GM12874 (cell line): ENCODE data around the gene UBR2.

Source experiments
- TF ChIP-seq, protein P1 (sequence below): IDR thresholded peaks from 2 replicates; pipeline ENCODE4 v1.5.1; 2011; ENCODE audit warnings: low read depth, mild to moderate bottlenecking, control low read depth, low read length, moderate library complexity; ENCODE audit not compliant: insufficient read depth

The UBR2 gene

DNA sequence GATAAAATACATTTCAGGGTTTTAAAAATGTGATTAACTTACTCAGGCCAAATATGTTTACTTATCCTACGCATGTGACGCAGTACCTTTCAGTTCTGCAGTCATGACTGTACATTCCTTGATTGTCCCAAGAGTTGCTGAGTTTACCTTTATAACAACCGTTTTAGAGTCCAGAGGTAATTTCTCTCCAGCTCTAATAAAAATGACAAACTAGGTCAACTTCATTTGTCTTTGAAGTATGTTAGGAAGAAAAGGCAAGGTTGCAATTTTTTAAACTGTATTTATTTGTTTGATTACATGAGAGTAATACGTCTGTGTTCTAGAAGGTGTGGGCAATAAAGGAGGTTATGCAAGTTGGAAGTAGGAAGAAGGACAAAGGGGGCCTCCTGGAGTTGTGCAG, 38.6 kb upstream of the UBR2 start:
- TF ChIP-seq, protein P1, sequence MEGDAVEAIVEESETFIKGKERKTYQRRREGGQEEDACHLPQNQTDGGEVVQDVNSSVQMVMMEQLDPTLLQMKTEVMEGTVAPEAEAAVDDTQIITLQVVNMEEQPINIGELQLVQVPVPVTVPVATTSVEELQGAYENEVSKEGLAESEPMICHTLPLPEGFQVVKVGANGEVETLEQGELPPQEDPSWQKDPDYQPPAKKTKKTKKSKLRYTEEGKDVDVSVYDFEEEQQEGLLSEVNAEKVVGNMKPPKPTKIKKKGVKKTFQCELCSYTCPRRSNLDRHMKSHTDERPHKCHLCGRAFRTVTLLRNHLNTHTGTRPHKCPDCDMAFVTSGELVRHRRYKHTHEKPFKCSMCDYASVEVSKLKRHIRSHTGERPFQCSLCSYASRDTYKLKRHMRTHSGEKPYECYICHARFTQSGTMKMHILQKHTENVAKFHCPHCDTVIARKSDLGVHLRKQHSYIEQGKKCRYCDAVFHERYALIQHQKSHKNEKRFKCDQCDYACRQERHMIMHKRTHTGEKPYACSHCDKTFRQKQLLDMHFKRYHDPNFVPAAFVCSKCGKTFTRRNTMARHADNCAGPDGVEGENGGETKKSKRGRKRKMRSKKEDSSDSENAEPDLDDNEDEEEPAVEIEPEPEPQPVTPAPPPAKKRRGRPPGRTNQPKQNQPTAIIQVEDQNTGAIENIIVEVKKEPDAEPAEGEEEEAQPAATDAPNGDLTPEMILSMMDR = no peak

DNA sequence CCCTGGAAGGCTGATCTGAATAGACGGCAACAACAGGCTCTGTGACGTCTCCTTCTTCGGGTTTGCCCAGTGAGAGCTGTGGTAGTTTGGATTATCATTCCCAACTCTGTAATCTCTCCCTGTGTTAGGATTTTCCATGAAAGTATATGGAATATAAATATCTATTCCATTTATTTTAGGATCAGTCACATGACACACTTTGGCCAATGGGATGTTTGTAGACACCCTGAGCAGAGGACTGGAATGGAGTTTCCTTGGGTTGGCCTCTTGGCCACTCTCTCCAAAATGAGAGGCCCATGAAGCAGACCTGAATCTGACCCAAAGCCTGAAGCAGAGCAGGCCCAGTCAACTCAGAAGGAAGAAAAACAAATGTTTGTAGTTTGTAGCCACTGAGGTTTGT, 37.2 kb upstream of the UBR2 start:
- TF ChIP-seq, protein P1 = no peak

DNA sequence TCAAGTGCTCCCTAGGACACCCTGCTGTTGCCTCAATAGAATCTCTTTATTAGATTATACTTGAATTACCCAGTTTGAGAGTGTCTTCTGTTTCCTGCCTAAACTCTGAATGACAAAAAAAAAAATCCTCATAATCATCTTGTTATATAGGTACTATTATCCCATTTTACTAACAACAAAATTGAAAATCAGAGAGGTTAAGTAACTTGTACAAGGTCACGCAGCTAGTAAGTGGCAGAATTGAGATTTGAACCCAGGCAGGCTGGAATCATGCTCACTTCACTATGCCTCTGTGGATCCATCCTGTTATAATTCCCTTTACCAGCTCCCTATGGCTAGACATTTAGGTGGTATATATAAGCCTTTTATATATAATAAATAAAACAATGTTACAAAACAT, 36.6 kb upstream of the UBR2 start:
- TF ChIP-seq, protein P1 = no peak

DNA sequence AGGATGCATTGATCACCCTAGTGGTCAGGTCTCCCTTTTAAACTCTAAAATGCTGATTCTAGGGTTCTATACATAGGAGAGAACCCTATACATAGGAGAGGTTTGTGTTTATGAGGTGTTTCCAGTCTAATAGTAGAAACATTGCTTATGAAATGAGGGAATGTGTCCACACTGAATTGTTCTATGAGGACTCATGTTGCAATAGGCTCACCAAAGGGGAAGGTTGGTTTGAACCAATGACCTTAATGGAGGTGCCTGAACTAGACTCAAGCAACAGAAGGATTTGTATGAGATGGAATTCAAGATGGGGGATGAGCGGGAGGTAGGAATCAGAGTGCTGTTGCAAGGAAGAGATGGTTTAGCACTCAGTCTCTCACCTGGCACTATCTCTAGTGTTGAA, 33.5 kb upstream of the UBR2 start:
- TF ChIP-seq, protein P1 = no peak

DNA sequence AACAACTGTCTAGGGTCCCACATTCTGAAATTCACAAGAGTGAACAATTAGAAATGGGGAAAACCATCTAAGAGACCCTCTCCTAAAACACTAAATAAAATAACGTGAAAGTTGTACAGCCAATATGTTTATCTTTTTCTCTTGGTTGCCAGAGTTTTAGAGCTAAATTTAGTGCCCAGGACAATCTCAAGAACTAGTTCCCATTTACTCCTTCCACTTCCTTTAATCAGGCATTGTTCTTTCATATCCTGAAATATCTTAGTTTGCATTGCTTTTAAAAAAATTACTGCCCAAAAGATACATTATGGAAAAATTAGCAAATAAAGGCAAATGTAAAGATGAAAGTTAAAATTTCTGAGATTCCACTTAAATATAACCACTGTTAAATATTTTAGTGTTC, 33.1 kb upstream of the UBR2 start:
- TF ChIP-seq, protein P1 = no peak

DNA sequence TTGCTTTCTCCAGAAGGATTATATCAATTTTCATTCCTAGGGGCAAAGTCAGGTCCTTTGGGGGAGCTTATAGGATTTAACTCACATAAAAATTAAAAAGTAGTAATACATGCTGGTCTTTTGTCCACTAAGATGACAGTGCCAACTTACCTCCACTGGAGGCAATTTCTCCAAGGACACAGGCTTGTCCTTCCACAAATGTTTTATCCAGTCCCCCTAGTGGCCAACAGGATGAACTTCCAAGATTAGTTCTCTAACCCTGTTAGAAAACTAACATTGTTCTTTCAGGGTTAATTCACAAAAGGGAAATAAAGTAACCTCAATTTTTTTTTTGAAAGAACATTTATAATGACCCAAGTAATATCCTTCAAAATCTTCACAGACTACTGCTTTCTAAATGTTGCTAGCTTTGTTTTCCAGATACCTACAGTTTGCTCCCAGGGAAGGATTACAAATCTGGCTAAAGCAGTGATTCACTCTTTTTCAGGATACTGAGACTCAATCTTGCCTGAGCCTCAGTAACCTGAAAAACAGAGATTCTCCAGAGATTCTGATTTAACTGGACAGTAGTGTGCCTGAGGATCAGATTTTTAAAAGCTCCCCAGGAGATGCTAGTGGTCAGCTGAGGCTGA, 31.7 kb upstream of the UBR2 start:
- TF ChIP-seq, protein P1 = peak; percentile 74; the same call in 1 of the 2 replicates

DNA sequence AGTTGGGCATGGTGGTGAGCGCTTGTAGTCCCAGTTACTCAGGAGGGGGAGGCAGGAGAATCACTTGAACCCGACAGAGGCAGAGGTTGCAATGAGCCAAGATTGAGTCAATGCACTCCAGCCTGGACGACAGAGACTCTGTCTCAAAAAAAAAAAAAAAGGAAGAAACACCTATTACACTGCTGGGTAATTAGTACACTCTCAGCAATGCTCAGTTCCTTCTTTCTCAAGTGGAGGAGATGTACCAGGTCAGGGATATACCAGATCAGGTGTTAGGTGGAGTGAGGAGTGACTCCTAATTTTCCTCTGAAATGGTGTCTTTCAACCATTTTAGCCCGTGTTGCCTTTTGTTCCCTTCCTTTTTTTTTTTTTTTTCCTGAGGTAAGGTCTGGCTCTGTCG, 30.0 kb upstream of the UBR2 start:
- TF ChIP-seq, protein P1 = no peak
